Measurements from ENCODE around the gene SYMPK. TPM values are rescaled to one million over a fixed set of nuclear protein-coding genes. Genes with fewer than 3 reads are reported as not detected.

Gene SYMPK
- total and polyA plus RNA-seq, 2 experiments from 2014 or later = 33.4 to 41.6 TPM

GRCh38 chr19:45848922-45849321 lies 14.0 kb downstream of the SYMPK start:
- H2AFZ ChIP-seq = no peak overlapping the region
- H3K4me2 ChIP-seq = no peak overlapping the region
- no peaks in the 10 kb centered on the region for H4K20me1 ChIP-seq (ENCODE audit: insufficient read depth, poor library complexity, severe bottlenecking)
- H3K36me3 ChIP-seq (replicated peaks; ENCODE audit: insufficient read depth, low read depth) = no peaks in the 10 kb centered on the region
- no peaks in the 10 kb centered on the region for H3K9me2 ChIP-seq (replicated peaks; ENCODE audit: insufficient read depth)
- TF ChIP-seq EZH2phosphoT487 (IDR thresholded peaks at IDR 0.05; ENCODE audit: low read depth, severe bottlenecking, unreplicated experiment) (no peak), CTCF (IDR thresholded peaks at IDR 0.05; ENCODE audit: poor library complexity) (peak; percentile 18), EZH2 (IDR thresholded peaks at IDR 0.05; ENCODE audit: borderline replicate concordance) (no peak)
- no peaks in the 10 kb centered on the region for H3K27me3 ChIP-seq
- no peaks in the 10 kb centered on the region for H3K79me2 ChIP-seq
- H3K4me3 ChIP-seq = no peak overlapping the region
- no peaks in the 10 kb centered on the region for H3K9me3 ChIP-seq (ENCODE audit: low read depth)
- H3K4me1 ChIP-seq (ENCODE audit: insufficient read depth) = no peaks in the 10 kb centered on the region
- DNase-seq (ENCODE audit: low spot score) = no peak
- 89% methylated on average over 4 of the region's 4 CpGs for WGBS (ENCODE audit: low lambda C conversion rate, missing lambda C conversion rate)
- no peak overlapping the region for H3K27ac ChIP-seq

DNA sequence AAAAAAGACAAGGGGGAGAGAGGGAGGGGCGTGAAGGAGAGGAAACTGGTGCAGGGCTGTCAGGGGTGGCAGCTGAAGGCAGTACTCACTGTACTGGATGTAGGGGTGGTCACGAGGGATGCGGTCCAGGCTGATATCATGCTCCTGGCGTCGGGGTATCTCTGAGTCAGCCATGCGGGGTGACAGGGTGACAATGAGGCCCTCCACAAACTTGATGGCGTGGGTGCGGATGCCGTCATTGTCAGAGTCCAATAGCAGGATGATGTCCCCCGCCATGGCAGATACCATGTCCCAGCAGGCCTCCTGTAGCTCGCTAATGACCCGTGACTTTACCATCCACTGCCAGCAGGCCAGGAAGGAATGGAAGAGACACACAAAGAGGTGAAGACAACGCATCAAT lies 15.3 kb downstream of the SYMPK start:
- WGBS (ENCODE audit: low lambda C conversion rate, missing lambda C conversion rate) = 94% methylated on average over 13 of the region's 13 CpGs
- Histone ChIP-seq H3K79me2 (no peaks in the 10 kb centered on the region), H3K27me3 (no peaks in the 10 kb centered on the region), H3K4me1 (ENCODE audit: insufficient read depth) (no peaks in the 10 kb centered on the region), H3K36me3 (replicated peaks; ENCODE audit: insufficient read depth, low read depth) (no peaks in the 10 kb centered on the region), H2AFZ (no peak overlapping the region), H3K4me2 (no peak overlapping the region), H3K9me3 (ENCODE audit: low read depth) (no peaks in the 10 kb centered on the region), H3K27ac (no peak overlapping the region), H3K9me2 (replicated peaks; ENCODE audit: insufficient read depth) (no peaks in the 10 kb centered on the region), H3K4me3 (no peak overlapping the region), H4K20me1 (ENCODE audit: insufficient read depth, poor library complexity, severe bottlenecking) (no peaks in the 10 kb centered on the region)
- TF ChIP-seq EZH2phosphoT487 (IDR thresholded peaks at IDR 0.05; ENCODE audit: low read depth, severe bottlenecking, unreplicated experiment) (no peak), CTCF (IDR thresholded peaks at IDR 0.05; ENCODE audit: poor library complexity) (no peak), EZH2 (IDR thresholded peaks at IDR 0.05; ENCODE audit: borderline replicate concordance) (no peak)
- DNase-seq (ENCODE audit: low spot score) = no peak

GRCh38 chr19:45842198-45842597 lies 20.7 kb downstream of the SYMPK start:
- Histone ChIP-seq H3K27me3 (no peaks in the 10 kb centered on the region), H2AFZ (no peak overlapping the region), H3K36me3 (replicated peaks; ENCODE audit: insufficient read depth, low read depth) (no peaks in the 10 kb centered on the region), H3K9me3 (ENCODE audit: low read depth) (no peaks in the 10 kb centered on the region), H3K4me1 (ENCODE audit: insufficient read depth) (no peaks in the 10 kb centered on the region), H3K4me3 (no peak overlapping the region), H3K79me2 (no peaks in the 10 kb centered on the region), H3K4me2 (no peak overlapping the region), H4K20me1 (ENCODE audit: insufficient read depth, poor library complexity, severe bottlenecking) (no peaks in the 10 kb centered on the region), H3K9me2 (replicated peaks; ENCODE audit: insufficient read depth) (no peaks in the 10 kb centered on the region), H3K27ac (no peak overlapping the region)
- TF ChIP-seq EZH2 (IDR thresholded peaks at IDR 0.05; ENCODE audit: borderline replicate concordance) = no peak
- TF ChIP-seq EZH2phosphoT487 (IDR thresholded peaks at IDR 0.05; ENCODE audit: low read depth, severe bottlenecking, unreplicated experiment) = no peak
- TF ChIP-seq CTCF (IDR thresholded peaks at IDR 0.05; ENCODE audit: poor library complexity) = no peak
- no peak for DNase-seq (ENCODE audit: low spot score)
- 97% methylated on average over 14 of the region's 14 CpGs for WGBS (ENCODE audit: low lambda C conversion rate, missing lambda C conversion rate)

DNA sequence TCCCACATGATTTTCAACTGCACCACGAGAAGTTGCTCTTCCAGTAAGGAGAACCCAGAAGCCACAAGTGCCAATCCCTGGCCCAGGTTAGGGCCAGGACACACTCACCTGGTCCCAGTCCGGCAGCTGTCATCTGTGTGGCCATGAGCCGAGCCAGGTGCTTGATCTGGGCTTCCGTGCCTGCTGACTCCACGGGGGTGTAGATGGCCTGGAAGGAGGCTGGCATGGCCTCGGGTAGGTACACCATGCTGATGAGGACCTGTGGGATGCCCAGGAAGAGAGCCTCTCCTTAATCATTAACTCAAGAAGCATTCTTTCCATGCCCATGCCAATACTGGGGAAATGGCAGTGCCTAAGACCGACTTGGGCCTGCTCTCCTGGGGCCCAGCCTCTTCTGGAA lies 28.0 kb downstream of the SYMPK start:
- Histone ChIP-seq H3K79me2 (no peaks in the 10 kb centered on the region), H3K4me2 (no peak overlapping the region), H2AFZ (no peak overlapping the region), H3K27me3 (no peaks in the 10 kb centered on the region), H4K20me1 (ENCODE audit: insufficient read depth, poor library complexity, severe bottlenecking) (no peaks in the 10 kb centered on the region), H3K4me1 (ENCODE audit: insufficient read depth) (no peaks in the 10 kb centered on the region), H3K9me2 (replicated peaks; ENCODE audit: insufficient read depth) (no peaks in the 10 kb centered on the region), H3K36me3 (replicated peaks; ENCODE audit: insufficient read depth, low read depth) (no peaks in the 10 kb centered on the region), H3K4me3 (no peak overlapping the region), H3K9me3 (ENCODE audit: low read depth) (no peaks in the 10 kb centered on the region), H3K27ac (no peak overlapping the region)
- TF ChIP-seq CTCF (IDR thresholded peaks at IDR 0.05; ENCODE audit: poor library complexity) (no peak), EZH2phosphoT487 (IDR thresholded peaks at IDR 0.05; ENCODE audit: low read depth, severe bottlenecking, unreplicated experiment) (no peak)
- DNase-seq (ENCODE audit: low spot score) = no peak
- WGBS (ENCODE audit: low lambda C conversion rate, missing lambda C conversion rate) = 98% methylated on average over 7 of the region's 7 CpGs

Measured in hepatocyte (in vitro differentiated cells).